CD4-positive, alpha-beta T cell treated with Interferon gamma for 1 hour (primary cell): ENCODE data around the gene TECR.
"Not testable (repeated sequence)": the region's sequence is repeated elsewhere in the genome, so short reads cannot be mapped to it uniquely, and the experiment has no call there.

ENCODE experiments used
- DNase-seq: peaks from one replicate; pipeline ENCODE4 v3.0.0-alpha.2; 2020

The TECR gene

DNA sequence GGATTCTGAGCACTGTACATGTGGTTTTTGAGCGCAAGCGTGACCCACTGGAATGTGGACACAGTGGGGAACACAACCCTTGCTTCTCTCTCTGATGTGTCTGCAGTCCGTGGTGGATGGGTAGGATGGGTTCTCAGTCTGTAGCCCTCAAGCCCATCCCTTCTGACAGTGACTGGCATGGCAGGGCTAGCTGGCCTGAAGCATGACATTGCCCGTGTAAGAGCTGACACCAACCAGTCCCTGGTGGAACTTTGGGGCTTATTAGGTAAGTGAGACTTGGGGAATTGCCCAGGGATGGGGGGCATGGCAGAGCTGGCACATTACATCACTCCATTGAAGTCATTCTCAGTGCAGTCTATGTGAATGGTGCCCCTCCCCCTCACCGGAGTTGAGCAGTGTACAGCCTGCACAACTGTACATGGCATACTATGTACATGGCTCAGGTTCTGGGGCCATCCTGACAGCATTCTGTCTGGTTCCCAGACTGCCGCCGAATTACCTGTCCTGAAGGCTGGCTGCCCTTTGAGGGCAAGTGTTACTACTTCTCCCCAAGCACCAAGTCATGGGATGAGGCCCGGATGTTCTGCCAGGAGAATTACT is 70.3 kb downstream of the TECR start:
- DNase-seq = no peak

DNA sequence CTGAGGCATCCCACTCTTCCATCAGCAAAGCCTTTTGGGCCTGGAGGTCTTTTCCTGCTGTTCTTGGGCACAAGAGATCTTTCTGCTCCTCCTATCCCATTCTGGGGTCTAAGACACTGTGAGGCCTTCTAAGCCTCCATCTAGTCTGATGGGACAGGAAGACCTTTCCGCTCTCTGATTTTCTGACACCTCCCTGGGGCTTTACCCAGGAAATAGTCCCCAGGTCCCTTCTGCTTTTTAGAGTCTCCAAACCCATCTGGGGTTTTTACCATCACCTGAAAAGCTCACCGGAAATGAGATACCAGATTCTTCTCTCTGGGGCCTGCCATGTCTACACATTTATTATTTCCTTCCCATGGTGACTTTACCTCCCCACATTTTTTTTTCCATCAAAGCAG is 74.6 kb downstream of the TECR start:
- peak; percentile 41 for DNase-seq

DNA sequence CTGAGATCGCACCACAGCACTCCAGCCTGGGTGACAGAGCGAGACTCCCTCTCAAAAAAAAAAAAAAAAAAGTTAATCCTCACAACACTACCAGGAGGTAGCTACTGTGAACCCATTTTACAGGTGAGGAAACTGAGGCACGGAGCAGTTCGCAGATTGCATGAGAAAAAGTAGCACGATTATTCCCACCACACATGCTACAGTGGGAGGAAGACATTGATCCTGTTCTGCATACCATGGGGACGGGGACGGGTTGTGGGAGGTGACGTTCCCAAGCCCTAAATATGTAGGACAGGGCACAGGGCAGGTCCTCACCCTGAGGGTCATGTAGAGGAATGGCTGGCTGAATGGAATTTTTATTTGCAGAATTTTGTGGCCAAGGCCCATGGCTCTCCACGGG is 77.2 kb downstream of the TECR start:
- DNase-seq = no peak

DNA sequence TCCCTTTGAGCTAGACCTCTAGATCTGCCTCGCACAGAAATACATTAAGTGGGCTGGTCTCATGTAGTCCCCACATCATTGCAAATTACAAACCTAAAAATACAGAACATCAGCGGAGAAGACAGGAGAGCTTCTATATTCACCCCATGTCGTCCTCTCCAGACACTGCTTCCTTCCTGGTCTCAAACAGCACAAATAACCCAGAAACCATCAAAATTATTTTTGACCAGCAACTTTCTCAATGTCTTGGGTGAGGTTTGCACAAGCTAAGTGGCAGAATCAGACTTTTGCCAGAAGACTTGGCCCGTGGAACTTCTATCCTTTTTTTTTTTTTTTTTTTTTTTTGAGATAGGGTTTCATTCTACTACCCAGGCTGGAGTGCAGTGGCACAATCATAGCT is 81.7 kb downstream of the TECR start:
- no peak for DNase-seq

DNA sequence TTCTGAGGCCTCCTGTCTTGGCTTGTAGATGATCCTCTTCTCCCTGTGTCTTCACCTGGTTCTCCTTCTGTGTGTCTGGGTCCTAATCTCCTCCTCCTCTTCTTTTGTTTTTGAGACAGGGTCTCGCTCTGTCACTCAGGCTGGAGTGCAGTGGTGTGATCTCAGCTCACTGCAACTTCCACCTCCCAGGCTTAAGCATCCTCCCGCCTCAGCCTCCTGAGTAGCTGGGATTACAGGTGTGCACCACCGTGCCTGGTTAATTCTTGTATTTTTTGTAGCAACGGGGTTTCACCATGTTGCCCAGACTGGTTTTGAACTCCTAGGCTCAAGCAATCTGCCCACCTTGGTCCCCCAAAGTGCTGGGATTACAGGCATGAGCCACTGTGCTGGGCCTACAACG is 82.8 kb downstream of the TECR start:
- DNase-seq = not testable (repeated sequence)

DNA sequence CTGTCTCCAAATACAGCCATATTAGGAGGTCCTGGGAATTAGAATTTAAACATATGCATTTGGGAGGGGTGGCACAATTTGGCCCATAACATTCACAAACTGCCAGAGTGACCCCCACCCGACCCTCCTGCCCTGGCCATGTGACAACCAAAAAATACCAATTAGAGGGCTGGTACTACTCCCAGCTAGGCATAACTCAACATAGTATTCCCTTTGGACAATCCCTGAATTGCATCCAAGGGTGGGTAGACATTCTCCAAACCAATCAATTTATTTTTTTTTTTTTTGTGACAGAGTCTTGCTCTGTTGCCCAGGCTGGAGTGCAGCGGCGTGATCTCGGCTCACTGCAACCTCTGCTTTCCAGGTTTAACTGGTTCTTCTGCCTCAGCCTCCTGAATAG is 83.3 kb downstream of the TECR start:
- no peak for DNase-seq

DNA sequence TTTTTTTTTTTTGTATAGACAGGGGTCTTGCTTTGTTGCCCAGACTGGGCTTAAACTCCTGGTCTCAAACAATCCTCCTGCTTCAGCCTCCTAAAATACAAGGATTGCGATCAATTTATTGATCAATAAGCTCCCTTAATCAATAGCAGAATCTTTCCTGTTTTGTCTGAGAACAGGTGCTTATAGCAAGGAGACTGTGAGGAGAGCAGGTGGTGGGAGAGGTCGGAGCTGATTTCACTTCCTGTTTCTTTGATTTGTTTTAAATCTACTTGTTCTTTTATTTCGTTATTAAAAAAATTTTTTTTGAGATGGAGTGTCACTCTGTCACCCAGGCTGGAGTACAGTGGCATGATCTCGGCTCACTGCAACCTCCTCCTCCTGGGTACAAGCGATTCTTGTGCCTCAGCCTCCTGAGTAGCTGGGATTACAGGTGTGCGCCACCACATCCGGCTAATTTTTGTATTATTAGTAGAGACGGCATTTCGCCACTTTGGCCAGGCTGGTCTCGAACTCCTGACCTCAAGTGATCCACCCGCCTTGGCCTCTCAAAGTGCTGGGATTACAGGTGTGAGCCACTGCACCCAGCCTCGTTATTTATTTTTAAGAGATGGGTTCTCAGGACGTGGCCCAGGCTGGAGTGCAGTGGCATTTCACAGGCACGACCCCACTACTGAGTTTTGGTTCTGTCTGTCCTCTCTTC is 84.2 kb downstream of the TECR start:
- DNase-seq = peak; percentile 23

DNA sequence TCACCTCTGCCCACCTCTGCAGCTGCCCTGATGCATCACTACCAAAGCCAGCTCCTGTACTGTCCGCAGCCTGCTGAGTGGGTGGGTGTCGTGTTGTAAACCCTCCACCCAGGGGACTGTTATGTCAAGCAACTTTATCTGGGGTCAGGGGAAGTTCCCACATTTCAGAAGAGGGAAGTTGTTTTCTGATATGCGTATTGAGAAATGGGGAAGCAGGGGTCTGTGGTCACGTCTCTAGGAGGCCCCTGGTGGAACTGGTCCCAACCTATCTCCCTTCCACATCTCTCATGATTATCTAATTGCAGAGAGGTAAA is 84.7 kb downstream of the TECR start:
- peak; percentile 62 for DNase-seq
